ENCODE results near the gene MOK.
A peak's percentile ranks its signal among the peaks of the same experiment; 100 is the strongest.
"Not testable (repeated sequence)": the region's sequence is repeated elsewhere in the genome, so short reads cannot be mapped to it uniquely, and the experiment has no call there.

Gene MOK, protein sequence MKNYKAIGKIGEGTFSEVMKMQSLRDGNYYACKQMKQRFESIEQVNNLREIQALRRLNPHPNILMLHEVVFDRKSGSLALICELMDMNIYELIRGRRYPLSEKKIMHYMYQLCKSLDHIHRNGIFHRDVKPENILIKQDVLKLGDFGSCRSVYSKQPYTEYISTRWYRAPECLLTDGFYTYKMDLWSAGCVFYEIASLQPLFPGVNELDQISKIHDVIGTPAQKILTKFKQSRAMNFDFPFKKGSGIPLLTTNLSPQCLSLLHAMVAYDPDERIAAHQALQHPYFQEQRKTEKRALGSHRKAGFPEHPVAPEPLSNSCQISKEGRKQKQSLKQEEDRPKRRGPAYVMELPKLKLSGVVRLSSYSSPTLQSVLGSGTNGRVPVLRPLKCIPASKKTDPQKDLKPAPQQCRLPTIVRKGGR

DNA sequence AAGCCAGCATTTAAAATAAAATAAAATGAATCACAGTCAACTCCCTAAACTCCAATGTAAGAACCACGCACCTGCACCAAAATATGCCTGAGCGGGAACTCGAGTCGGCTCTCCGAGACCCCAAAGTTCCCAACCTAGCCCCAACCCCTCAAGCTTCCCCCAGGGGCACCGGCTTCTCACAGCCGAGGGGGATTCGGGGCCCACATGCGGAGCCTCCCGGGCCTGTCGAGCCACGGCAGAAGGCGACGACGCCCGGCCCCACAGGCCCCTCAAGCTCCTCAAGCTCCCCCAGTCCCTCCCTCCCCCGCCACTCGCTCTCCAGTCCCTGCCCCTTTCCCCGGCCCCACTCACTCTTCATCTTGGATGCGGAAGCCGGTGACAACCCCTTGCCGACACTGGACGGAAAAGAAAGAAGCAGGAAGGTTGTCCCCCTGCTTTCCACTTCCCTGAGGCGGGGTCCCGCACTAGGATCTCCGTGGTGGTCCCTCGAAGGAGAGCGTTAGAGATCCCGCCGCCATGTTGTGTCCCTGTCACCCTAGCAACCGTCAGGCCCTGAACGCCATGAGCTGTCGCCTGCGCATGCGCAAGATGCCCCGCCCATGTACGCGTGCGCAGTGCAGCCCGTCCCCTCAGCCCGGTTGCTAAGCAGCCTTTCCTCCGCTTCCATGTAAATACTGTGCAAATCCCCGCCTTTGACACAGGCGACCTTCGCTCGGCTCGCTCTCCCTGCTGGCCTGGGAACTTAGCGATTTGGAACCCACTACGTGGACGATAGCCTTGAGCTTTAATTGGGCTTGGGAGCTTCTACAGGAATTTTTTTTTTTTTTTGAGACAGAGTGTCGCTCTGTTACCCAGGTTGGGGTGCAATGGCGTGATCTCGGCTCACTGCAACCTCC, at the start of gene MOK:
Gene MOK (minus strand): TSS at position 554 of the 896 bp plus-strand sequence. CDS start 196 bp downstream, at position 358.
- TF ChIP-seq ZNF274 (IDR thresholded peaks at IDR 0.05; ENCODE audit: low read depth, low read length) (no peak), YY1 (IDR thresholded peaks at IDR 0.05; ENCODE audit: insufficient read depth, insufficient read length) (peak; percentile 70), SUZ12 (IDR thresholded peaks at IDR 0.05; ENCODE audit: extremely low read depth, insufficient read depth, insufficient read length) (no peak)
- H3K4me1 ChIP-seq (ENCODE audit: insufficient read depth, insufficient read length) = no peaks in the 10 kb centered on the region
- no peak within 1 kb of the TSS for H3K9ac ChIP-seq (ENCODE audit: insufficient read length, low read depth)
- no peaks in the 10 kb centered on the region for H3K27me3 ChIP-seq (ENCODE audit: insufficient read depth, insufficient read length)
- H3K4me3 ChIP-seq (ENCODE audit: insufficient read length, low read depth) = peak within 1 kb of the TSS; percentile 72
- H3K9me3 ChIP-seq (ENCODE audit: insufficient read depth, low read length) = no peaks in the 10 kb centered on the region
- H3K36me3 ChIP-seq (ENCODE audit: insufficient read depth, insufficient read length, low read length) = no peaks in the 10 kb centered on the region
- peak; percentile 92 for DNase-seq (ENCODE audit: low read depth, low spot score)

DNA sequence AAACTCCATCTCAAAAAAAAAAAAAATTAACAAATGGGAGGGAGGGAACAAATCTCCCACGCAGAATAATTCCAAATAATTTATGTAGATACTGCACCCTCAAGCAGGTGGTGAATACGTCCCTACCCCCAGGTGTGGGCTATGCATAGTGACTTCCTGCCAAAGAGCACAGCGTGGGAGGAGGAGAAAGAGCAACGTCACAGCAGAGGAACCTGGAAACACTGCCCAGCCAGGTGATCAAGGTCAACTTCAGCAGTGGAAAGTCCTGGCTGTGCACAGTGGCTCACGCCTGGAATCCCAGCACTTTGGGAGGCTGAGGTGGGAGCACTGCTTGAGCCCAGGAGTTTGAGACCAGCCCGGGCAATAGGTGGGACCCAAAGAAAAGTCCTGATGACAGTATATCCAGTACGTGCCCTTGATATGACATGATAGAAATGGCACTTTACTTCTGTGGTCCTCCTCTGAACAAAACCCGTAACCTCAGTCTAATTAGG, 48.2 kb upstream of the MOK start:
- Histone ChIP-seq H3K4me3 (ENCODE audit: insufficient read length, low read depth) (no peak overlapping the region), H3K4me1 (ENCODE audit: insufficient read depth, insufficient read length) (no peaks in the 10 kb centered on the region), H3K36me3 (ENCODE audit: insufficient read depth, insufficient read length, low read length) (peaks cover 62% of the 10 kb centered on the region), H3K9me3 (ENCODE audit: insufficient read depth, low read length) (no peaks in the 10 kb centered on the region), H3K27me3 (ENCODE audit: insufficient read depth, insufficient read length) (no peaks in the 10 kb centered on the region), H3K9ac (ENCODE audit: insufficient read length, low read depth) (no peak overlapping the region)
- no peak for TF ChIP-seq YY1 (IDR thresholded peaks at IDR 0.05; ENCODE audit: insufficient read depth, insufficient read length)
- TF ChIP-seq ZNF274 (IDR thresholded peaks at IDR 0.05; ENCODE audit: low read depth, low read length) = no peak
- TF ChIP-seq SUZ12 (IDR thresholded peaks at IDR 0.05; ENCODE audit: extremely low read depth, insufficient read depth, insufficient read length) = no peak
- no peak for DNase-seq (ENCODE audit: low read depth, low spot score)

DNA sequence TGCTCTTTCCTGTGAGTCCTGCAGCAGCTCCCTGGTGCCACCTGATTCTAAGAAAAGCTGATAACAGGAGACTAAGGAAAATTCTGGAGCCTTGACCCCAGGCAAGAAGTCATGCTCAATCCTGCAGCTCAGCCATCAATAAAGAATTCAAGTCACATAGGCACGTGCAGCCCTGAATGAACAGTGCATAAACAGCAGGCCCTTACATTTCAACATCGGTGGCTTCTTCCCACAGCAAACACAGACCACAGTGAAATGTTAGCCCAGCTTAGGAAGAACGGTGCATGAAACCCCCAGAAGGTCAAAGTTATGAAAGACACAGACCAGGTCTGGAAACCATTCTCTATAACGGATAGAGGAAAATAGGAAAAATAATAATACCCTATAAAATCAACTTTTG, 47.2 kb upstream of the MOK start:
- Histone ChIP-seq H3K36me3 (ENCODE audit: insufficient read depth, insufficient read length, low read length) (peaks cover 60% of the 10 kb centered on the region), H3K9me3 (ENCODE audit: insufficient read depth, low read length) (no peaks in the 10 kb centered on the region)
- DNase-seq (ENCODE audit: low read depth, low spot score) = no peak

DNA sequence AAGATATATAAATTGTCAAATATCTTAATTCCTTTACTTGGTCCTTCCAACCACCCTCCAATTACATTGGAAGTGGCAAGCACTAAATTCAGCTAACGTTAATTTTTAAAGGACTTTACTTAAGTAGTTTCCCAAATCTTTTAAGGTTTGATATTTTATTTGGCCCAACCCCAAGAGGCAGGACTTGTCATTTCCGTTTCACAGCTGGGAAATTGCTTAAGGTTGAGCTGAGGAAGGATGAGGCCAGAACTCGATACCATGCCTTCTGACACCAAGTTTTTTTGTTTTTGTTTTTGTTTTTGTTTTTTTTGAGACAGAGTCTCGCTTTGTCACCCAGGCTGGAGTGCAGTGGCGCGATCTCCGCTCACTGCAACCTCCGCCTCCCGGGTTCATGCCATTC, 46.6 kb upstream of the MOK start:
- H3K36me3 ChIP-seq (ENCODE audit: insufficient read depth, insufficient read length, low read length) = peaks cover 61% of the 10 kb centered on the region
- not testable (repeated sequence) for H3K27me3 ChIP-seq (ENCODE audit: insufficient read depth, insufficient read length); H3K4me1 ChIP-seq (ENCODE audit: insufficient read depth, insufficient read length); DNase-seq (ENCODE audit: low read depth, low spot score); H3K9me3 ChIP-seq (ENCODE audit: insufficient read depth, low read length); H3K9ac ChIP-seq (ENCODE audit: insufficient read length, low read depth); H3K4me3 ChIP-seq (ENCODE audit: insufficient read length, low read depth)

More for the DNA sequence above, 47.2 kb upstream of the MOK start:
- Histone ChIP-seq H3K9ac (ENCODE audit: insufficient read length, low read depth) (no peak overlapping the region), H3K4me3 (ENCODE audit: insufficient read length, low read depth) (no peak overlapping the region), H3K4me1 (ENCODE audit: insufficient read depth, insufficient read length) (no peaks in the 10 kb centered on the region), H3K27me3 (ENCODE audit: insufficient read depth, insufficient read length) (no peaks in the 10 kb centered on the region)
- TF ChIP-seq YY1 (IDR thresholded peaks at IDR 0.05; ENCODE audit: insufficient read depth, insufficient read length) (no peak), ZNF274 (IDR thresholded peaks at IDR 0.05; ENCODE audit: low read depth, low read length) (no peak), SUZ12 (IDR thresholded peaks at IDR 0.05; ENCODE audit: extremely low read depth, insufficient read depth, insufficient read length) (no peak)

DNA sequence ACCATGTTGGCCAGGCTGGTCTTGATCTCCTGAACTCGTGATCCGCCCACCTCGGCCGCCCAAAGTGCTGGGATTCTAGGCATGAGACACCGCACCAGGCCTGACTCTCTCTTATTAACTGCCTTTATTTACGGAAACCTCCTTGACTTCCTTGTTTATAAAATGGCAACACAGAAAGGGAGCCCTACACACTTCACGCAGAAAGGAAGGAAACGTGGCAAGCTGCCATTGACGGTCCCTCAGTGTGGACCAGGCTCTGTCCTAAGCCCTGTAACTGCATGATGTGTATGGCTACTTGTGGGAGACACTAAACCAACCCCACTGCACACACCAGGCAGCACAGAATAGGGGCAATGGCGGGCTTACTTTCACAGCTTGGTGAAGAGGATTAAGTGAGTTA, 46.1 kb upstream of the MOK start:
- H3K4me1 ChIP-seq (ENCODE audit: insufficient read depth, insufficient read length) = no peaks in the 10 kb centered on the region
- no peaks in the 10 kb centered on the region for H3K27me3 ChIP-seq (ENCODE audit: insufficient read depth, insufficient read length)
- H3K9ac ChIP-seq (ENCODE audit: insufficient read length, low read depth) = no peak overlapping the region
- H3K4me3 ChIP-seq (ENCODE audit: insufficient read length, low read depth) = no peak overlapping the region
- no peak for TF ChIP-seq ZNF274 (IDR thresholded peaks at IDR 0.05; ENCODE audit: low read depth, low read length)
- no peak for TF ChIP-seq YY1 (IDR thresholded peaks at IDR 0.05; ENCODE audit: insufficient read depth, insufficient read length)
- no peak for TF ChIP-seq SUZ12 (IDR thresholded peaks at IDR 0.05; ENCODE audit: extremely low read depth, insufficient read depth, insufficient read length)
- H3K9me3 ChIP-seq (ENCODE audit: insufficient read depth, low read length) = no peaks in the 10 kb centered on the region
- peaks cover 60% of the 10 kb centered on the region for H3K36me3 ChIP-seq (ENCODE audit: insufficient read depth, insufficient read length, low read length)
- DNase-seq (ENCODE audit: low read depth, low spot score) = no peak

DNA sequence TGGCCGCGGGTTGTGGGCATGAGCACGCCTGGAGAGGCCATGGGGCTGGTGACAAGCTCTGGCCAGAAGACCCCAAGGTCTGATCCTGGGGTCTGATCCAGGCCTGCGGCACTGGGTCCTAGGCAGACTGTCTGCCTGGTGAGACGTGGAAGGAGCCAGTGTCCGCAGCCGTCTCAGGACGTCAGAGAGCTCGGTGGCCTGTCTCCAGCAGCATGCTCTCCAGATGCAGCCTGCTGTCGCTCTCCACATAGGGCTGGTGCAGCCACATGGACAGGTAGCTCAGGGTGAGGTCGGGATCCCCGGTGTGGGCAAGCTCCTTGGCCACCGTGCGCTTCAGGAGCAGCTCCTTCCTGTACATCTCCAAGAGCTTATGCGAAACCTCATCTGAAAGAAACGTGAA, 43.4 kb upstream of the MOK start:
- H3K9me3 ChIP-seq (ENCODE audit: insufficient read depth, low read length) = no peaks in the 10 kb centered on the region
- H3K27me3 ChIP-seq (ENCODE audit: insufficient read depth, insufficient read length) = no peaks in the 10 kb centered on the region
- TF ChIP-seq YY1 (IDR thresholded peaks at IDR 0.05; ENCODE audit: insufficient read depth, insufficient read length) (no peak), ZNF274 (IDR thresholded peaks at IDR 0.05; ENCODE audit: low read depth, low read length) (no peak), SUZ12 (IDR thresholded peaks at IDR 0.05; ENCODE audit: extremely low read depth, insufficient read depth, insufficient read length) (no peak)
- no peak overlapping the region for H3K9ac ChIP-seq (ENCODE audit: insufficient read length, low read depth)
- no peak for DNase-seq (ENCODE audit: low read depth, low spot score)
- H3K36me3 ChIP-seq (ENCODE audit: insufficient read depth, insufficient read length, low read length) = peaks cover 62% of the 10 kb centered on the region
- no peak overlapping the region for H3K4me3 ChIP-seq (ENCODE audit: insufficient read length, low read depth)
- no peaks in the 10 kb centered on the region for H3K4me1 ChIP-seq (ENCODE audit: insufficient read depth, insufficient read length)

DNA sequence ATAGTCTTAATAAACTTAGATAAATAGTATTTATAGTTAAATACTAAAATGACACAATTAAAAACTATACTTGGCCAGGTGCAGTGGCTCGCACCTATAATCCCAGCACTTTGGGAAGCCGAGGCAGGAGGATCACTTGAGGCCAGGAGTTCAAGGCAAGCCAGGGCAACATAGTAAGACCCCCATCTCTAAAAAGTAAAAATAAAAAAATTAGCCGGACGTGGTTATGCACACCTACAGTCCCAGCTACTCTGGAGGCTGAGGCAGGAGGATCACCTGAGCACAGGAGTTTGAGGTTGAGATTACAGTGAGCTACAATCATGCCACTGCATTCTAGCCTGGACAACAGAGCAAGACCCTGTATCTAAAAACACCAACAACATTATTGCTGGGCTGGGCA, 41.7 kb upstream of the MOK start:
- no peaks in the 10 kb centered on the region for H3K4me1 ChIP-seq (ENCODE audit: insufficient read depth, insufficient read length)
- no peak for DNase-seq (ENCODE audit: low read depth, low spot score)
- H3K4me3 ChIP-seq (ENCODE audit: insufficient read length, low read depth) = no peak overlapping the region
- H3K27me3 ChIP-seq (ENCODE audit: insufficient read depth, insufficient read length) = no peaks in the 10 kb centered on the region
- no peak overlapping the region for H3K9ac ChIP-seq (ENCODE audit: insufficient read length, low read depth)
- no peaks in the 10 kb centered on the region for H3K9me3 ChIP-seq (ENCODE audit: insufficient read depth, low read length)
- H3K36me3 ChIP-seq (ENCODE audit: insufficient read depth, insufficient read length, low read length) = peaks cover 61% of the 10 kb centered on the region
- TF ChIP-seq ZNF274 (IDR thresholded peaks at IDR 0.05; ENCODE audit: low read depth, low read length) (no peak), YY1 (IDR thresholded peaks at IDR 0.05; ENCODE audit: insufficient read depth, insufficient read length) (no peak), SUZ12 (IDR thresholded peaks at IDR 0.05; ENCODE audit: extremely low read depth, insufficient read depth, insufficient read length) (no peak)
